ENCODE measurements around the gene CDK11B.

DNA sequence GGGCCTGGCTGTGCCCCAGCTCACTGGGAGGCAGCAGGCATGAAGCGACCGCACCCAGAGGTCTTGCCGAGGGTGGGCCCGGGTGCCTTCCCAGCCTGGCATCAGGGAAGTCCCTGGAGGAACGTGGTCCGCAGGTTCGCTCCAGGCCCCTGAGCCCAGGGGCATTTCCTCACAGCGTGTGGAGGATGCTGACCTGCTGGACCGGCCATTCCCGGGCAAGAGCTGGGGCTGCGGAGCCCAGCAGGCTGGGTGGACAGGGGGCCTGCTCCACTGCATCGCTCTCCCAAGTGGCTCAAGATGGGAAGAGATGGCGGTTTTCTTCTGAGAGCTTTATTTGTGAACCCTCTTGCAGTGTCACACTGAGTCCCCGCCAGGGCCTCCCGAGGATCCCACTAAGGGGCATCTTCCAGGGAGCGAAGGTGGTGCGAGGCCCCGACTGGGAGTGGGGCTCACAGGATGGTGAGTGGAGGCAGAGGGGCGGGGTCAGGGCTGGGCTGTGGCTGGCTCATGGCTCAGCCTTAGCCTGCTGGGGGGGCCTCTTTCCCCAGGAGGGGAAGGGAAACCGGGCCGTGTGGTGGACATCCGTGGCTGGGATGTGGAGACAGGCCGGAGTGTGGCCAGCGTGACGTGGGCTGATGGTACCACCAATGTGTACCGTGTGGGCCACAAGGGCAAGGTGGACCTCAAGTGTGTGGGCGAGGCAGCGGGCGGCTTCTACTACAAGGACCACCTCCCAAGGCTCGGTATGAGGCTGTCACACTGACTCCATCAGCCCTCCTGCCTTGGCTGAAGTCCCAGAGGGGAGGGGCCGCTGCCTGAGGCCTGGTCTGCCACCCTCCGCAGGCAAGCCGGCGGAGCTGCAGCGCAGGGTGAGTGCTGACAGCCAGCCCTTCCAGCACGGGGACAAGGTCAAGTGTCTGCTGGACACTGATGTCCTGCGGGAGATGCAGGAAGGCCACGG is 34.1 kb downstream of the CDK11B start:
- TF ChIP-seq, protein P1, sequence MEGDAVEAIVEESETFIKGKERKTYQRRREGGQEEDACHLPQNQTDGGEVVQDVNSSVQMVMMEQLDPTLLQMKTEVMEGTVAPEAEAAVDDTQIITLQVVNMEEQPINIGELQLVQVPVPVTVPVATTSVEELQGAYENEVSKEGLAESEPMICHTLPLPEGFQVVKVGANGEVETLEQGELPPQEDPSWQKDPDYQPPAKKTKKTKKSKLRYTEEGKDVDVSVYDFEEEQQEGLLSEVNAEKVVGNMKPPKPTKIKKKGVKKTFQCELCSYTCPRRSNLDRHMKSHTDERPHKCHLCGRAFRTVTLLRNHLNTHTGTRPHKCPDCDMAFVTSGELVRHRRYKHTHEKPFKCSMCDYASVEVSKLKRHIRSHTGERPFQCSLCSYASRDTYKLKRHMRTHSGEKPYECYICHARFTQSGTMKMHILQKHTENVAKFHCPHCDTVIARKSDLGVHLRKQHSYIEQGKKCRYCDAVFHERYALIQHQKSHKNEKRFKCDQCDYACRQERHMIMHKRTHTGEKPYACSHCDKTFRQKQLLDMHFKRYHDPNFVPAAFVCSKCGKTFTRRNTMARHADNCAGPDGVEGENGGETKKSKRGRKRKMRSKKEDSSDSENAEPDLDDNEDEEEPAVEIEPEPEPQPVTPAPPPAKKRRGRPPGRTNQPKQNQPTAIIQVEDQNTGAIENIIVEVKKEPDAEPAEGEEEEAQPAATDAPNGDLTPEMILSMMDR (IDR thresholded peaks at IDR 0.05), result no peak
- no peak for TF ChIP-seq POLR2AphosphoS5 (IDR thresholded peaks at IDR 0.05; ENCODE audit: insufficient read depth in 1 of 2, low read depth in 1 of 2)
- TF ChIP-seq POLR2A (IDR thresholded peaks at IDR 0.05), result no peak

Measured in vagina (tissue), 2 donors.